BLaER1 treated with 17β-estradiol and CSF1 and Interleukin-3, amounts not matched to agents 10 nM and 100 nM (cell line): Measurements from ENCODE around the gene ADARB2.
"Not testable (repeated sequence)": the region's sequence is repeated elsewhere in the genome, so short reads cannot be mapped to it uniquely, and the experiment has no call there.

ENCODE experiments used
- H3K27ac ChIP-seq, 11 experiments: shearing (Covaris generic); formaldehyde crosslinking; 2 replicates each; pipeline ENCODE4 v1.8.1; 2022
- H3K27me3 ChIP-seq, 11 experiments: shearing (Covaris generic); formaldehyde crosslinking; 2 replicates each; pipeline ENCODE4 v1.8.1; 2022
- H3K36me3 ChIP-seq, 11 experiments: shearing (Covaris generic); formaldehyde crosslinking; 2 replicates each; pipeline ENCODE4 v1.8.1; 2022
- H3K4me1 ChIP-seq, 10 experiments: shearing (Covaris generic); formaldehyde crosslinking; 2 replicates each; pipeline ENCODE4 v1.8.1; 2022
- H3K4me2 ChIP-seq, 11 experiments: shearing (Covaris generic); formaldehyde crosslinking; 2 replicates each; pipeline ENCODE4 v1.8.1; 2022
- H3K4me3 ChIP-seq, 10 experiments: shearing (Covaris generic); formaldehyde crosslinking; 2 replicates each; pipeline ENCODE4 v1.8.1; 2022
- H3K9ac ChIP-seq, 11 experiments: shearing (Covaris generic); formaldehyde crosslinking; 2 replicates each; pipeline ENCODE4 v1.8.1; 2022
- H3K9me3 ChIP-seq, 11 experiments: shearing (Covaris generic); formaldehyde crosslinking; replicated peaks in 1 of 11; 2 replicates each; pipeline ENCODE4 v1.8.1; 2022
- H4K20me1 ChIP-seq, 11 experiments: shearing (Covaris generic); formaldehyde crosslinking; 2 replicates each; pipeline ENCODE4 v1.8.1; 2022
- Cebpa-rat ChIP-seq, 11 experiments: shearing (Covaris generic); IDR thresholded peaks; 2 replicates each; pipeline ENCODE4 v1.8.1; 2022

The ADARB2 gene

GRCh38 chr10:1737222-1738061 is at the start of gene ADARB2:
TSS of gene ADARB2 (minus strand) at chr10:1737525.
- H3K4me1 ChIP-seq, result peaks cover 27 to 73% (median 57%) of the 10 kb centered on the region in 10 experiments
- peak within 1 kb of the TSS in 1 of 11 experiments; percentile 32; a peak in 1 of 22 replicates for H3K27ac ChIP-seq
- TF ChIP-seq Cebpa-rat (IDR thresholded peaks at IDR 0.05), result no peak
- H3K4me3 ChIP-seq, result peak within 1 kb of the TSS; percentile 51 to 70 (median 62)
- H3K4me2 ChIP-seq, result peak within 1 kb of the TSS; percentile 99 to 100 (median 99)
- H4K20me1 ChIP-seq, result peaks cover 0 to 42% (median 15%) of the 10 kb centered on the region in 11 experiments; a peak in 14 of 22 replicates
- no peaks in the 10 kb centered on the region for H3K9me3 ChIP-seq
- H3K9ac ChIP-seq, result peak within 1 kb of the TSS in 10 of 11 experiments; percentile 14 to 71 (median 45); a peak in 17 of 22 replicates
- no peaks in the 10 kb centered on the region for H3K36me3 ChIP-seq
- peaks cover 33 to 79% (median 70%) of the 10 kb centered on the region in 11 experiments for H3K27me3 ChIP-seq

- Histone ChIP-seq H3K9me3 (no peaks in the 10 kb centered on the region), H3K36me3 (no peaks in the 10 kb centered on the region), H4K20me1 (no peaks in the 10 kb centered on the region), H3K27ac (no peak overlapping the region), H3K9ac (no peak overlapping the region), H3K4me3 (no peak overlapping the region), H3K4me1 (no peaks in the 10 kb centered on the region), H3K27me3 (no peaks in the 10 kb centered on the region), H3K4me2 (no peak overlapping the region)
- no peak for TF ChIP-seq Cebpa-rat (IDR thresholded peaks at IDR 0.05)
Observed at GRCh38 chr10:1785835-1786234, 48.5 kb upstream of the ADARB2 start.

- Histone ChIP-seq H4K20me1 (no peaks in the 10 kb centered on the region), H3K27me3 (no peaks in the 10 kb centered on the region), H3K36me3 (no peaks in the 10 kb centered on the region), H3K4me1 (no peaks in the 10 kb centered on the region), H3K9ac (no peak overlapping the region), H3K4me3 (no peak overlapping the region), H3K27ac (no peak overlapping the region), H3K9me3 (peaks cover 0 to 7% (median 0%) of the 10 kb centered on the region in 11 experiments; a peak in 1 of 22 replicates), H3K4me2 (no peak overlapping the region)
- no peak for TF ChIP-seq Cebpa-rat (IDR thresholded peaks at IDR 0.05)
Observed at GRCh38 chr10:1782841-1783240, 45.5 kb upstream of the ADARB2 start.

- H3K4me1 ChIP-seq, result no peaks in the 10 kb centered on the region
- H3K9me3 ChIP-seq, result peaks cover 0 to 7% (median 0%) of the 10 kb centered on the region in 11 experiments; a peak in 1 of 22 replicates
- H3K36me3 ChIP-seq, result no peaks in the 10 kb centered on the region
- H3K27ac ChIP-seq, result no peak overlapping the region
- no peak overlapping the region for H3K4me3 ChIP-seq
- no peaks in the 10 kb centered on the region for H3K27me3 ChIP-seq
- TF ChIP-seq Cebpa-rat (IDR thresholded peaks at IDR 0.05), result no peak
- H3K4me2 ChIP-seq, result no peak overlapping the region
- H4K20me1 ChIP-seq, result no peaks in the 10 kb centered on the region
- no peak overlapping the region for H3K9ac ChIP-seq
Observed at GRCh38 chr10:1779796-1780195, 42.5 kb upstream of the ADARB2 start.

GRCh38 chr10:1778375-1778969 is 41.1 kb upstream of the ADARB2 start:
- no peaks in the 10 kb centered on the region for H3K4me1 ChIP-seq
- no peak overlapping the region for H3K27ac ChIP-seq
- TF ChIP-seq Cebpa-rat (IDR thresholded peaks at IDR 0.05), result no peak
- H3K4me3 ChIP-seq, result no peak overlapping the region
- no peaks in the 10 kb centered on the region for H3K27me3 ChIP-seq
- H3K36me3 ChIP-seq, result no peaks in the 10 kb centered on the region
- H3K9ac ChIP-seq, result no peak overlapping the region
- peaks cover 0 to 7% (median 0%) of the 10 kb centered on the region in 11 experiments; a peak in 1 of 22 replicates for H3K9me3 ChIP-seq
- no peaks in the 10 kb centered on the region for H4K20me1 ChIP-seq
- H3K4me2 ChIP-seq, result no peak overlapping the region

GRCh38 chr10:1776127-1776662 is 38.9 kb upstream of the ADARB2 start:
- Histone ChIP-seq H3K4me3 (no peak overlapping the region), H4K20me1 (no peaks in the 10 kb centered on the region), H3K4me2 (no peak overlapping the region), H3K36me3 (no peaks in the 10 kb centered on the region), H3K27me3 (no peaks in the 10 kb centered on the region), H3K4me1 (no peaks in the 10 kb centered on the region), H3K27ac (no peak overlapping the region), H3K9ac (no peak overlapping the region), H3K9me3 (peaks cover 0 to 7% (median 0%) of the 10 kb centered on the region in 11 experiments; a peak in 1 of 22 replicates)
- TF ChIP-seq Cebpa-rat (IDR thresholded peaks at IDR 0.05), result no peak

GRCh38 chr10:1774796-1775195 is 37.5 kb upstream of the ADARB2 start:
- Histone ChIP-seq H4K20me1 (no peaks in the 10 kb centered on the region), H3K27ac (no peak overlapping the region), H3K36me3 (no peaks in the 10 kb centered on the region), H3K9me3 (peaks cover 0 to 7% (median 0%) of the 10 kb centered on the region in 11 experiments; a peak in 1 of 22 replicates), H3K27me3 (no peaks in the 10 kb centered on the region), H3K4me1 (no peaks in the 10 kb centered on the region), H3K9ac (no peak overlapping the region), H3K4me2 (no peak overlapping the region), H3K4me3 (no peak overlapping the region)
- TF ChIP-seq Cebpa-rat (IDR thresholded peaks at IDR 0.05), result no peak

GRCh38 chr10:1773204-1773603 is 35.9 kb upstream of the ADARB2 start:
- H3K4me1 ChIP-seq, H3K27ac ChIP-seq, H4K20me1 ChIP-seq, H3K4me3 ChIP-seq, H3K4me2 ChIP-seq, H3K9me3 ChIP-seq, H3K27me3 ChIP-seq, H3K36me3 ChIP-seq, H3K9ac ChIP-seq: not testable (repeated sequence)

- no peaks in the 10 kb centered on the region for H3K27me3 ChIP-seq
- no peaks in the 10 kb centered on the region for H3K4me1 ChIP-seq
- H3K27ac ChIP-seq, result no peak overlapping the region
- H3K4me3 ChIP-seq, result no peak overlapping the region
- H3K9me3 ChIP-seq, result peaks cover 0 to 9% (median 0%) of the 10 kb centered on the region in 11 experiments; a peak in 5 of 22 replicates
- no peaks in the 10 kb centered on the region for H3K36me3 ChIP-seq
- H4K20me1 ChIP-seq, result no peaks in the 10 kb centered on the region
- no peak overlapping the region for H3K9ac ChIP-seq
- TF ChIP-seq Cebpa-rat (IDR thresholded peaks at IDR 0.05), result no peak
- H3K4me2 ChIP-seq, result no peak overlapping the region
Observed at GRCh38 chr10:1766049-1766448, 28.7 kb upstream of the ADARB2 start.
